Naive thymus-derived CD4-positive, alpha-beta T cell (primary cell): ENCODE data around the gene GPT2. TPM values are rescaled to one million over a fixed set of nuclear protein-coding genes. Genes with fewer than 3 reads are reported as not detected.

ENCODE experiments used
- ATAC-seq: fragments of 150-1000 bp; cut with Tn5 transposase; 2 replicates; pipeline ENCODE4 v1.10.0; 2021; ENCODE audit warnings: mild to moderate bottlenecking, moderate library complexity
- CTCF ChIA-PET: fragments of 350-600 bp; sonication (Branson Sonifier 250); formaldehyde crosslinking; loops from one replicate; lab custom pipeline; 2021; ENCODE audit warnings: antibody characterized with exemption; lab: Charles Lee
- POLR2A ChIA-PET: fragments of 350-600 bp; sonication (Branson Sonifier 250); formaldehyde crosslinking; loops from one replicate; lab custom pipeline; 2021; ENCODE audit warnings: antibody characterized with exemption, inconsistent platforms; lab: Charles Lee
- DNase-seq, 9 donors: peaks; one replicate each; pipeline versions ENCODE4 v3.0.0 to v3.0.0-alpha.2; 2020 to 2022; ENCODE audit warnings: mixed read lengths in 1 of 9
- H3K27ac ChIP-seq: one replicate; pipeline ENCODE4 v1.7.0; 2013; ENCODE audit warnings: mild to moderate bottlenecking, low read depth, low read length, moderate library complexity
- H3K27me3 ChIP-seq, 2 donors: one replicate each; pipeline ENCODE4 v1.7.0; 2013; ENCODE audit warnings: low read length in 2 of 2, mild to moderate bottlenecking in 2 of 2, moderate library complexity in 2 of 2; ENCODE audit not compliant: control insufficient read depth in 2 of 2, insufficient read depth in 2 of 2
- H3K36me3 ChIP-seq, 3 experiments: 1 replicate in 2 of 3; 2 replicates in 1 of 3; pipeline ENCODE4 v1.7.0; 2013; ENCODE audit warnings: low read length in 3 of 3, mild to moderate bottlenecking in 3 of 3, moderate library complexity in 1 of 3; ENCODE audit not compliant: insufficient read depth in 3 of 3, control insufficient read depth in 2 of 3
- H3K4me1 ChIP-seq, 2 donors: one replicate each; pipeline ENCODE4 v1.7.0; 2013; ENCODE audit warnings: low read length in 2 of 2, mild to moderate bottlenecking in 2 of 2, moderate library complexity in 1 of 2; ENCODE audit not compliant: control insufficient read depth in 2 of 2, insufficient read depth in 2 of 2
- H3K4me3 ChIP-seq: 2 replicates; pipeline ENCODE4 v1.7.0; 2013; ENCODE audit warnings: mild to moderate bottlenecking, low read length
- H3K9me3 ChIP-seq, 3 experiments: 1 replicate in 2 of 3; 2 replicates in 1 of 3; pipeline ENCODE4 v1.7.0; 2013; ENCODE audit warnings: low read length in 3 of 3; ENCODE audit not compliant: control insufficient read depth in 2 of 3
- H3K27ac Mint-ChIP-seq, 9 donors: one replicate each; pipeline ENCODE4 v1.8.0; 2020 to 2022; ENCODE audit warnings: mixed read lengths in 9 of 9, mild to moderate bottlenecking in 8 of 9, moderate library complexity in 5 of 9, inconsistent platforms in 2 of 9
- H3K27me3 Mint-ChIP-seq, 5 donors: one replicate each; pipeline ENCODE4 v1.8.0; 2021 to 2022; ENCODE audit warnings: mixed read lengths in 5 of 5, mild to moderate bottlenecking in 1 of 5
- H3K36me3 Mint-ChIP-seq, 5 donors: one replicate each; pipeline ENCODE4 v1.8.0; 2020 to 2022; ENCODE audit warnings: mixed read lengths in 5 of 5, mild to moderate bottlenecking in 3 of 5, inconsistent platforms in 1 of 5
- H3K4me1 Mint-ChIP-seq, 7 donors: one replicate each; pipeline ENCODE4 v1.8.0; 2020 to 2022; ENCODE audit warnings: mixed read lengths in 7 of 7, mild to moderate bottlenecking in 3 of 7, inconsistent platforms in 1 of 7
- H3K4me3 Mint-ChIP-seq, 10 donors: one replicate each; pipeline ENCODE4 v1.8.0; 2020 to 2022; ENCODE audit warnings: mild to moderate bottlenecking in 10 of 10, mixed read lengths in 10 of 10, moderate library complexity in 6 of 10, inconsistent platforms in 2 of 10
- H3K9me3 Mint-ChIP-seq, 11 donors: one replicate each; pipeline ENCODE4 v1.8.0; 2020 to 2022; ENCODE audit warnings: mixed read lengths in 11 of 11, mild to moderate bottlenecking in 4 of 11, inconsistent platforms in 1 of 11, moderate library complexity in 1 of 11
- intact Hi-C, 2 donors: fragments of 100-400 bp; cut with micrococcal nuclease; formaldehyde crosslinking; loops; one replicate each; pipeline ENCODE4 v1.15.1; 2023
- polyA plus RNA-seq, 2 donors: library from polyadenylated mRNA; unstranded; fragments of 300-500 nt; fragmentation: Illumina TruSeq; gene quantifications; one replicate each; pipeline ENCODE4 v1.2.3, GENCODE V29; 2021
- total RNA-seq, 6 experiments: library from RNA in 5 of 6; stranded (reverse) in 5 of 6; gene quantifications; 1 replicate in 5 of 6; 2 replicates in 1 of 6; pipeline ENCODE4 v1.2.3 and lab custom pipeline; 2021 to 2026

Gene GPT2
- total and polyA plus RNA-seq, 7 experiments from 2014 or later: 0.40 to 7.7 (median 0.64) TPM

DNA sequence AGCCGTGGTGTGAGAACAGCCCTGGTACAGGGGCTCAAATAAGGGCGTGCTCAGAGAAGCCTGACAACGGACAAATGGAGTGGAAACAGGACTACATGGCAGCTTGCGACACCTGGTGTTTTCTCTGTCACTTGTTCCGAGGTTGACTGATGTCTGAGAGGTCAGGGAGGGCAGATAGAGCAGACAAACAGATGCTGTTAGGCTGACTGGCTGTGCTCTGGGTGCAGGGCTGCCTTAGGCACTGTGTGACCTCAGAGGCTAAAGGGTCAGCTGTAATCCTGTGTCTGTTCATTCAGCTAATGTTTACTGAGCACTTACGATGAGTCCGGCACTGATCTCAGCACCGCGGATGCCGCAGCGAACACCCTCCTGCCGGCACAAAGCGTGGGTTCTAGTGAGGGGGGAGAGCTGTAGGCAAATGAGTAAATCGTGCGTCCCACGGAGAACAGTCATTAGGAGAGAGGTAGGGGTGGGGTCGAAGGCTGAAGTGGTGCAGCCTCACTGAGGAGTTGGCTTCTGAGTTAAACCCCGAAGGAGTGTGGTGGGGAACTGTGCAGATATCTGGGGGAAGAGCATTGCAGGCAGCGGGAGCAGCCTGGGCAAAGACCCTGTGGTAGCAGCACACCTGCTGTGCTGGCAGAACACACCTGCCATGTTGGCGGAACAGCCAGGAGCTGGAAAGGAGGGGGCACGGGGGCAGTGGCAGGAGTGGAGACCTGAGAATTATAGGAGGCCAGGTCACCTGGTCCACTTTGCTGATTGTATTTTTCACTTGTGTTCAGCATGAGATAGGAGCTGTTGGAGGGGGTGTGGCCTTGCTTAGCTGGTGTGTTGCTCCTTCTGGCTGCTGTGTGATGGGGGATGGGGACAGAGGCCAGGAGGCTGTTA is 35.0 kb downstream of the GPT2 start:
- peak overlapping the region in 1 of 9 donors; percentile 26 for H3K27ac Mint-ChIP-seq
- POLR2A ChIA-PET: no interaction called here

GRCh38 chr16:46920402-46921068 is 36.4 kb downstream of the GPT2 start:
- no peak overlapping the region for H3K4me3 Mint-ChIP-seq
- peaks cover 0 to 2% (median 0%) of the 10 kb centered on the region in 11 donors for H3K9me3 Mint-ChIP-seq
- ChIA-PET CTCF (no interaction called here), POLR2A (no interaction called here)
- ATAC-seq (no peak), DNase-seq (no peak)
- H3K36me3 Mint-ChIP-seq: peaks cover 0 to 5% (median 0%) of the 10 kb centered on the region in 5 donors
- intact Hi-C loops: no loop called here
- H3K27me3 Mint-ChIP-seq: no peaks in the 10 kb centered on the region
- Histone ChIP-seq H3K4me3 (no peak overlapping the region), H3K27ac (no peak overlapping the region), H3K36me3 (no peaks in the 10 kb centered on the region), H3K27me3 (no peaks in the 10 kb centered on the region), H3K9me3 (no peaks in the 10 kb centered on the region), H3K4me1 (no peaks in the 10 kb centered on the region)
- no peak overlapping the region for H3K27ac Mint-ChIP-seq
- H3K4me1 Mint-ChIP-seq: peaks cover 0 to 3% (median 0%) of the 10 kb centered on the region in 7 donors

More for the DNA sequence above, 35.0 kb downstream of the GPT2 start:
- DNase-seq (no peak), ATAC-seq (no peak)
- Histone ChIP-seq H3K9me3 (no peaks in the 10 kb centered on the region), H3K4me1 (no peaks in the 10 kb centered on the region), H3K4me3 (no peak overlapping the region), H3K27ac (no peak overlapping the region), H3K27me3 (no peaks in the 10 kb centered on the region), H3K36me3 (no peaks in the 10 kb centered on the region)
- Mint-ChIP-seq H3K36me3 (peaks cover 0 to 9% (median 0%) of the 10 kb centered on the region in 5 donors), H3K27me3 (no peaks in the 10 kb centered on the region), H3K9me3 (peaks cover 0 to 2% (median 0%) of the 10 kb centered on the region in 11 donors), H3K4me3 (no peak overlapping the region), H3K4me1 (peaks cover 0 to 4% (median 0%) of the 10 kb centered on the region in 7 donors)
- CTCF ChIA-PET: no interaction called here
- intact Hi-C loops: no loop called here

DNA sequence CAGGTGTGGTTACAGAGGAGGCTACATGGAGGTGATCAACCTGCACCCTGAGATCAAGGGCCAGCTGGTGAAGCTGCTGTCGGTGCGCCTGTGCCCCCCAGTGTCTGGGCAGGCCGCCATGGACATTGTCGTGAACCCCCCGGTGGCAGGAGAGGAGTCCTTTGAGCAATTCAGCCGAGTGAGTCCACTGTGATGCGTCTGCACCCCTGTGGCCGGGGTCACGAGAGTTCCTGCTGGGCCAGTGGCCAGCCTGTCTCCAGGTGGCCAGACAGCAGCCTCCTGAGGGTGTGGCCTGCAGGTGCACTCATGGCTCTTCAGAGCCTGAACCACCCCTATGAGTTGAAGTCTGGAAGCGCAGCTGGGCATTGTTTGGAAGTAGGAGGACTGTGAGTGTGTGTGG is 38.1 kb downstream of the GPT2 start:
- H3K9me3 Mint-ChIP-seq: peaks cover 0 to 2% (median 0%) of the 10 kb centered on the region in 11 donors
- ChIA-PET POLR2A (no interaction called here), CTCF (interaction anchor here (1.3 kb wide), 1 partner anchor 9 kb away, joined by 5 read pairs; no protein-coding TSS in a partner anchor)
- peaks cover 0 to 3% (median 0%) of the 10 kb centered on the region in 5 donors for H3K36me3 Mint-ChIP-seq
- no peaks in the 10 kb centered on the region for H3K27me3 ChIP-seq
- H3K9me3 ChIP-seq: no peaks in the 10 kb centered on the region
- H3K27ac ChIP-seq: no peak overlapping the region
- intact Hi-C loops: no loop called here
- peaks cover 0 to 3% (median 0%) of the 10 kb centered on the region in 7 donors for H3K4me1 Mint-ChIP-seq
- DNase-seq (no peak), ATAC-seq (no peak)
- H3K4me1 ChIP-seq: no peaks in the 10 kb centered on the region
- no peak overlapping the region for H3K4me3 Mint-ChIP-seq
- H3K27me3 Mint-ChIP-seq: no peaks in the 10 kb centered on the region
- H3K27ac Mint-ChIP-seq: no peak overlapping the region
- H3K36me3 ChIP-seq: no peaks in the 10 kb centered on the region
- H3K4me3 ChIP-seq: no peak overlapping the region

GRCh38 chr16:46923513-46924295 is 39.5 kb downstream of the GPT2 start:
- no peaks in the 10 kb centered on the region for H3K27me3 Mint-ChIP-seq
- ChIA-PET POLR2A (no interaction called here), CTCF (interaction anchor here (1.0 kb wide), 1 partner anchor 14 kb away, joined by 4 read pairs; no protein-coding TSS in a partner anchor)
- H3K27me3 ChIP-seq: no peaks in the 10 kb centered on the region
- no peaks in the 10 kb centered on the region for H3K36me3 Mint-ChIP-seq
- peaks cover 0 to 3% (median 0%) of the 10 kb centered on the region in 7 donors for H3K4me1 Mint-ChIP-seq
- H3K9me3 Mint-ChIP-seq: peaks cover 0 to 2% (median 0%) of the 10 kb centered on the region in 11 donors
- DNase-seq (no peak), ATAC-seq (no peak)
- H3K27ac Mint-ChIP-seq: no peak overlapping the region
- H3K27ac ChIP-seq: no peak overlapping the region
- H3K4me1 ChIP-seq: no peaks in the 10 kb centered on the region
- no peaks in the 10 kb centered on the region for H3K9me3 ChIP-seq
- intact Hi-C loops: no loop called here
- no peak overlapping the region for H3K4me3 ChIP-seq
- no peak overlapping the region for H3K4me3 Mint-ChIP-seq
- H3K36me3 ChIP-seq: no peaks in the 10 kb centered on the region

- Mint-ChIP-seq H3K9me3 (peaks cover 0 to 2% (median 0%) of the 10 kb centered on the region in 11 donors), H3K27me3 (no peaks in the 10 kb centered on the region), H3K27ac (no peak overlapping the region), H3K4me1 (peaks cover 0 to 6% (median 0%) of the 10 kb centered on the region in 7 donors), H3K36me3 (no peaks in the 10 kb centered on the region), H3K4me3 (no peak overlapping the region)
- POLR2A ChIA-PET: no interaction called here
- H3K27ac ChIP-seq: no peak overlapping the region
- no peaks in the 10 kb centered on the region for H3K27me3 ChIP-seq
- DNase-seq (no peak), ATAC-seq (no peak)
- H3K4me3 ChIP-seq: no peak overlapping the region
- intact Hi-C loops: no loop called here
- H3K36me3 ChIP-seq: no peaks in the 10 kb centered on the region
- CTCF ChIA-PET: interaction anchor here (0.7 to 1.0 kb wide), 2 partner anchors 15 to 251 kb away, joined by 3 to 4 read pairs; no protein-coding TSS in a partner anchor
- no peaks in the 10 kb centered on the region for H3K9me3 ChIP-seq
- no peaks in the 10 kb centered on the region for H3K4me1 ChIP-seq
Measured at GRCh38 chr16:46924402-46924801, 40.2 kb downstream of the GPT2 start.
